T-cell (primary cell): ENCODE measurements around the gene SNAI3. TPM values are rescaled to one million over a fixed set of nuclear protein-coding genes. Genes with fewer than 3 reads are reported as not detected.

Experiments used
- ATAC-seq, 4 experiments: fragments of 200-7000 bp in 3 of 4; fragments of 150-1000 bp in 1 of 4; cut with Tn5 transposase; replicated peaks in 1 of 4; 1 replicate in 3 of 4; 2 replicates in 1 of 4; pipeline ENCODE4 v1.10.0; 2021; ENCODE audit warnings: moderate library complexity in 3 of 4, mild to moderate bottlenecking in 2 of 4, moderate number of reproducible peaks in 1 of 4
- CTCF ChIA-PET, 2 donors: fragments of 300-600 bp; sonication (Branson Sonifier 250); formaldehyde crosslinking; loops; one replicate each; lab custom pipeline; 2022; ENCODE audit warnings: antibody characterized with exemption in 2 of 2; lab: Charles Lee
- POLR2A ChIA-PET, 2 donors: fragments of 300-600 bp; sonication (Branson Sonifier 250); formaldehyde crosslinking; loops; one replicate each; lab custom pipeline; 2022; ENCODE audit warnings: antibody characterized with exemption in 2 of 2; lab: Charles Lee
- DNase-seq, 35 experiments: peaks; one replicate each; pipeline versions ENCODE4 v3.0.0 to v3.0.0-alpha.2; 2013 to 2023
- H3K27ac ChIP-seq: one replicate; pipeline ENCODE4 v1.5.1; 2013; ENCODE audit warnings: low read length
- H3K27me3 ChIP-seq, 2 experiments: replicated peaks in 1 of 2; 1 replicate in 1 of 2; 2 replicates in 1 of 2; pipeline versions ENCODE4 v1.6.1 to v1.7.0; 2013; ENCODE audit warnings: low read length in 1 of 2, mixed read lengths in 1 of 2; ENCODE audit not compliant: control insufficient read depth in 2 of 2, insufficient read depth in 2 of 2; ENCODE audit errors: extremely low read depth in 1 of 2
- H3K36me3 ChIP-seq, 2 donors: 1 replicate in 1 of 2; 2 replicates in 1 of 2; pipeline versions ENCODE4 v1.6.1 to v1.7.0; 2013; ENCODE audit warnings: low read length in 1 of 2; ENCODE audit not compliant: control insufficient read depth in 2 of 2, insufficient read depth in 1 of 2; ENCODE audit errors: extremely low read depth in 1 of 2
- H3K4me1 ChIP-seq, 2 experiments: 1 replicate in 1 of 2; 2 replicates in 1 of 2; pipeline versions ENCODE4 v1.6.1 to v1.7.0; 2013; ENCODE audit warnings: low read length in 2 of 2, mixed read lengths in 1 of 2; ENCODE audit not compliant: insufficient read depth in 2 of 2, control insufficient read depth in 1 of 2; ENCODE audit errors: extremely low read depth in 1 of 2
- H3K4me3 ChIP-seq, 2 donors: 1 replicate in 1 of 2; 2 replicates in 1 of 2; pipeline versions ENCODE4 v1.5.1 to v1.7.0; 2013; ENCODE audit warnings: mild to moderate bottlenecking in 2 of 2, low read length in 1 of 2, moderate library complexity in 1 of 2; ENCODE audit not compliant: control insufficient read depth in 1 of 2; ENCODE audit errors: extremely low read depth in 1 of 2
- H3K9me3 ChIP-seq: 2 replicates; pipeline ENCODE4 v1.7.0; 2013
- H3K27ac Mint-ChIP-seq, 2 donors: one replicate each; pipeline ENCODE4 v1.8.0; 2020 to 2021; ENCODE audit warnings: mild to moderate bottlenecking in 2 of 2, mixed read lengths in 2 of 2
- H3K27me3 Mint-ChIP-seq, 2 donors: one replicate each; pipeline ENCODE4 v1.8.0; 2021 to 2022; ENCODE audit warnings: mixed read lengths in 2 of 2
- H3K36me3 Mint-ChIP-seq: one replicate; pipeline ENCODE4 v1.8.0; 2021; ENCODE audit warnings: mixed read lengths
- H3K4me1 Mint-ChIP-seq, 3 donors: one replicate each; pipeline ENCODE4 v1.8.0; 2020 to 2022; ENCODE audit warnings: mixed read lengths in 3 of 3, mild to moderate bottlenecking in 1 of 3
- H3K4me3 Mint-ChIP-seq, 3 donors: one replicate each; pipeline ENCODE4 v1.8.0; 2020 to 2022; ENCODE audit warnings: mild to moderate bottlenecking in 3 of 3, mixed read lengths in 3 of 3, moderate library complexity in 3 of 3
- H3K9me3 Mint-ChIP-seq, 3 donors: one replicate each; pipeline ENCODE4 v1.8.0; 2020 to 2022; ENCODE audit warnings: mixed read lengths in 3 of 3
- WGBS: methylation state at CpG from one replicate; pipeline ENCODE4 v1.1.5; 2013; ENCODE audit warnings: missing lambda C conversion rate; ENCODE audit not compliant: insufficient coverage; 5-methylcytosine and 5-hydroxymethylcytosine counted together
- total RNA-seq, 35 experiments: library from RNA in 6 of 35; stranded (reverse) in 6 of 35; fragments of 120-200 nt in 1 of 35; gene quantifications; one replicate each; pipeline versions ENCODE4 v1.2.1 to v1.2.4 and lab custom pipeline; 2013 to 2026

Gene SNAI3
- total RNA-seq, 5 donors from 2014 or later (not counting 1 experiment from before 2014, with no cell fraction given), result 5.2 to 20.4 (median 17.2) TPM

- Histone ChIP-seq H3K4me3 (no peak overlapping the region), H3K4me1 (peaks cover 15 to 41% of the 10 kb centered on the region in 2 experiments), H3K9me3 (no peaks in the 10 kb centered on the region), H3K27me3 (peaks cover 0 to 23% of the 10 kb centered on the region in 2 experiments), H3K27ac (no peak overlapping the region), H3K36me3 (peaks cover 25 to 42% of the 10 kb centered on the region in 2 donors)
- peaks cover 7 to 25% (median 14%) of the 10 kb centered on the region in 3 donors for H3K4me1 Mint-ChIP-seq
- no peaks in the 10 kb centered on the region for H3K27me3 Mint-ChIP-seq
- ChIA-PET CTCF (interaction anchor here in 1 of 2 donors (0.6 kb wide), 1 partner anchor 761 kb away, joined by 4 read pairs; no protein-coding TSS in a partner anchor), POLR2A (no interaction called here)
- DNase-seq (no peak), ATAC-seq (no peak)
- WGBS, result 94% methylated on average over 24 of the region's 30 CpGs
- no peaks in the 10 kb centered on the region for H3K9me3 Mint-ChIP-seq
- H3K27ac Mint-ChIP-seq, result peak overlapping the region in 1 of 2 donors; percentile 34
- no peak overlapping the region for H3K4me3 Mint-ChIP-seq
- peaks cover 14% of the 10 kb centered on the region for H3K36me3 Mint-ChIP-seq
These were observed 54.3 kb downstream of the SNAI3 start for GRCh38 chr16:88631920-88632586.

GRCh38 chr16:88631384-88631783, 54.9 kb downstream of the SNAI3 start:
- Mint-ChIP-seq H3K4me3 (no peak overlapping the region), H3K9me3 (no peaks in the 10 kb centered on the region), H3K27ac (no peak overlapping the region), H3K4me1 (peaks cover 5 to 23% (median 12%) of the 10 kb centered on the region in 3 donors), H3K27me3 (no peaks in the 10 kb centered on the region), H3K36me3 (peaks cover 20% of the 10 kb centered on the region)
- H3K27ac ChIP-seq, result no peak overlapping the region
- H3K4me1 ChIP-seq, result peaks cover 15 to 34% of the 10 kb centered on the region in 2 experiments
- H3K9me3 ChIP-seq, result no peaks in the 10 kb centered on the region
- no peak for DNase-seq
- peaks cover 0 to 17% of the 10 kb centered on the region in 2 experiments for H3K27me3 ChIP-seq
- no peak overlapping the region for H3K4me3 ChIP-seq
- ChIA-PET CTCF (no interaction called here), POLR2A (no interaction called here)
- no peak for ATAC-seq
- H3K36me3 ChIP-seq, result peaks cover 25 to 48% of the 10 kb centered on the region in 2 donors
- 82% methylated on average over 8 of the region's 16 CpGs for WGBS

DNA sequence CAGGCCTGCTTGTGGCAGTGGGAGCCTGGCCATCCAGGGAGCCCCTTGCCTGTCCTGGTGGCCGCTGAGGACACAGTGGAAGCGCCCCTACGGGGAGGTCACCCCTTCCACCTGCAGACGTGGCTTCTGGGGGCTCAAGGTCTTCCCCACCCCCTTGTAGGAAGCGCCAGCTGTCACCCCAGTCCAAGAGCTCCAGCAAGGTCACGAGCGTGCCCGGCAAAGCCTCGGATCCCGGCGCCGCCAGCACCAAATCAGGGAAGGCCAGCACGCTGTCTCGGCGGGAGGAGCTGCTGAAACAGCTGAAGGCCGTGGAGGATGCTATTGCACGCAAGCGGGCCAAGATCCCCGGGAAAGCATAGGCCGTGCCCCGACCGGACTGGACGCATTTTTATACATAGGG, 55.4 kb downstream of the SNAI3 start:
- Histone ChIP-seq H3K27me3 (peaks cover 0 to 12% of the 10 kb centered on the region in 2 experiments), H3K9me3 (no peaks in the 10 kb centered on the region), H3K4me1 (peaks cover 15 to 30% of the 10 kb centered on the region in 2 experiments), H3K27ac (no peak overlapping the region), H3K36me3 (peaks cover 25 to 51% of the 10 kb centered on the region in 2 donors), H3K4me3 (no peak overlapping the region)
- CTCF ChIA-PET, result no interaction called here
- ATAC-seq (no peak), DNase-seq (no peak)
- H3K4me1 Mint-ChIP-seq, result peaks cover 3 to 18% (median 9%) of the 10 kb centered on the region in 3 donors
- H3K27me3 Mint-ChIP-seq, result no peaks in the 10 kb centered on the region
- POLR2A ChIA-PET, result no interaction called here
- 98% methylated on average over 19 of the region's 23 CpGs for WGBS
- no peak overlapping the region for H3K4me3 Mint-ChIP-seq
- H3K27ac Mint-ChIP-seq, result no peak overlapping the region
- no peaks in the 10 kb centered on the region for H3K9me3 Mint-ChIP-seq
- peaks cover 24% of the 10 kb centered on the region for H3K36me3 Mint-ChIP-seq

DNA sequence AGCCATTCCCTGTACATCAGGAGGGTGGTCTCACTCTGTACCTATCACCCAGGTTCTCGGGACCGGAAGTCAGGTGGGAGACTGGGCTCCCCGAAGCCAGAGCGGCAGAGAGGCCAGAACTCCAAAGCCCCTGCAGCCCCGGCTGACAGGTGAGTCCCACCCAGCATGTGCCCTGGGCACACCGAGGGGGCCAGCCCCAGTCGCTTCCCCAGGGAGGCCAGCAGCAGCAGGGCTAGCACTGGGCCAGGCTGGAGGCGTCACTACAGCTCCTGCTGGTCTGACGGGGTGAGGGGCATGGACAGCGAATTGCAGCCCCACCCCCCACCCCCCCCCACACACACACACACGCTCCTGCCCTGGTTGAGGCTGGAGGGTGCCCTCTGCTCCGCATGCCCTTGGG, 55.9 kb downstream of the SNAI3 start:
- CTCF ChIA-PET, result no interaction called here
- H3K4me1 ChIP-seq, result peaks cover 15 to 25% of the 10 kb centered on the region in 2 experiments
- ATAC-seq (no peak), DNase-seq (no peak)
- 98% methylated on average over 7 of the region's 12 CpGs for WGBS
- POLR2A ChIA-PET, result no interaction called here
- H3K4me3 Mint-ChIP-seq, result no peak overlapping the region
- H3K9me3 Mint-ChIP-seq, result no peaks in the 10 kb centered on the region
- H3K36me3 Mint-ChIP-seq, result peaks cover 24% of the 10 kb centered on the region
- H3K36me3 ChIP-seq, result peaks cover 27 to 54% of the 10 kb centered on the region in 2 donors
- no peaks in the 10 kb centered on the region for H3K9me3 ChIP-seq
- peaks cover 0 to 7% of the 10 kb centered on the region in 2 experiments for H3K27me3 ChIP-seq
- no peak overlapping the region for H3K4me3 ChIP-seq
- no peak overlapping the region for H3K27ac Mint-ChIP-seq
- no peak overlapping the region for H3K27ac ChIP-seq
- no peaks in the 10 kb centered on the region for H3K27me3 Mint-ChIP-seq
- peaks cover 0 to 17% (median 7%) of the 10 kb centered on the region in 3 donors for H3K4me1 Mint-ChIP-seq

DNA sequence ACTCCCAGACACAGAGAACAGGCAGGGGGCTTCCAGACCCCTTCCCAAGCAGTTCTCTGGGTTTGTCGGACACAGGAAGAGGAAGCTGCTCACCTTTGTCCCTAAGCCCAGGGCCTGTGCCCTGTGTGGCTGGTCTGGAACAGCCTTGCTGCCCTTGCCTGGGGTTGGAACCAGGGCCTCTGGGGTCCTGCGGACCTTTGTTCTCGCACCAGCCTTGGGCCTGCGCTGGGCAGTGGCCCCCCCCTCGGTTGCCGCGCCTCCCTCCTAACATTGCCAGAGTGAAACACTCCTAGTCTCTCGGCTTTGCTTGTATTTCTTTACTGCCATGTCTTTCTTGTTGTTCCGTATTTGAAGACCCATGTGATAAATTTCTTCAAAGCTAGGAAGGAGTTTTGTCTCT, 56.5 kb downstream of the SNAI3 start:
- ChIA-PET CTCF (no interaction called here), POLR2A (no interaction called here)
- Mint-ChIP-seq H3K27me3 (no peaks in the 10 kb centered on the region), H3K4me3 (no peak overlapping the region), H3K4me1 (peaks cover 0 to 13% (median 5%) of the 10 kb centered on the region in 3 donors), H3K36me3 (peaks cover 24% of the 10 kb centered on the region), H3K27ac (no peak overlapping the region), H3K9me3 (no peaks in the 10 kb centered on the region)
- DNase-seq (no peak), ATAC-seq (no peak)
- H3K36me3 ChIP-seq, result peaks cover 29 to 60% of the 10 kb centered on the region in 2 donors
- no peak overlapping the region for H3K4me3 ChIP-seq
- peaks cover 0 to 3% of the 10 kb centered on the region in 2 experiments for H3K27me3 ChIP-seq
- peaks cover 11 to 19% of the 10 kb centered on the region in 2 experiments for H3K4me1 ChIP-seq
- 90% methylated on average over 9 of the region's 9 CpGs for WGBS
- no peaks in the 10 kb centered on the region for H3K9me3 ChIP-seq
- H3K27ac ChIP-seq, result no peak overlapping the region

- POLR2A ChIA-PET, result no interaction called here
- no peak for DNase-seq
These were observed 57.8 kb downstream of the SNAI3 start for GRCh38 chr16:88628512-88628974.

More at GRCh38 chr16:88628512-88628974, 57.8 kb downstream of the SNAI3 start:
- Mint-ChIP-seq H3K9me3 (no peaks in the 10 kb centered on the region), H3K4me1 (peaks cover 0 to 10% (median 4%) of the 10 kb centered on the region in 3 donors), H3K36me3 (peaks cover 33% of the 10 kb centered on the region), H3K27ac (no peak overlapping the region), H3K4me3 (no peak overlapping the region), H3K27me3 (no peaks in the 10 kb centered on the region)
- Histone ChIP-seq H3K4me3 (no peak overlapping the region), H3K27ac (no peak overlapping the region), H3K27me3 (peaks cover 0 to under 1% of the 10 kb centered on the region in 2 experiments), H3K9me3 (no peaks in the 10 kb centered on the region), H3K4me1 (peaks cover 2 to 6% of the 10 kb centered on the region in 2 experiments), H3K36me3 (peaks cover 37 to 73% of the 10 kb centered on the region in 2 donors)
- 94% methylated on average over 6 of the region's 12 CpGs for WGBS
- ATAC-seq, result no peak
- CTCF ChIA-PET, result no interaction called here
